GM19463 (cell line): ENCODE measurements around the gene SLBP.

ENCODE experiments used
- ATAC-seq: cut with Tn5 transposase; IDR thresholded peaks from one replicate; pipeline ENCODE4 v1.9.1; 2021; ENCODE audit warnings: mild to moderate bottlenecking, moderate library complexity; ENCODE audit not compliant: unreplicated experiment

The SLBP gene

GRCh38 chr4:1656132-1656531 is 56.0 kb downstream of the SLBP start:
- ATAC-seq = no peak

GRCh38 chr4:1655676-1656075 is 56.4 kb downstream of the SLBP start:
- no peak for ATAC-seq

GRCh38 chr4:1655081-1655480 is 57.0 kb downstream of the SLBP start:
- ATAC-seq = no peak

GRCh38 chr4:1654216-1654955 is 57.7 kb downstream of the SLBP start:
- ATAC-seq = no peak

GRCh38 chr4:1653776-1654175 is 58.3 kb downstream of the SLBP start:
- ATAC-seq = no peak

GRCh38 chr4:1652088-1652487 is 60.0 kb downstream of the SLBP start:
- ATAC-seq = no peak

- ATAC-seq = no peak
Measured at GRCh38 chr4:1651609-1652008, 60.5 kb downstream of the SLBP start.

GRCh38 chr4:1648962-1649361 is 63.2 kb downstream of the SLBP start:
- no peak for ATAC-seq

GRCh38 chr4:1647432-1647831 is 64.7 kb downstream of the SLBP start:
- no peak for ATAC-seq

GRCh38 chr4:1646690-1647089 is 65.4 kb downstream of the SLBP start:
- no peak for ATAC-seq

- no peak for ATAC-seq
Measured at GRCh38 chr4:1644891-1645657, 67.0 kb downstream of the SLBP start.

- ATAC-seq = no peak
Measured at GRCh38 chr4:1643971-1644735, 68.0 kb downstream of the SLBP start.
